ENCODE measurements around the gene MEF2D.

- no peak for TF ChIP-seq CTCF (IDR thresholded peaks at IDR 0.05)
- TF ChIP-seq POLR2A (IDR thresholded peaks at IDR 0.05) = no peak
These were observed 69.7 kb downstream of the MEF2D start for GRCh38 chr1:156430866-156431265.
